Stimulated activated CD4-positive, alpha-beta T cell treated with anti-CD3 and anti-CD28 coated beads, TNF-alpha, amount 100 ng/mL, for 24 hours (primary cell): ENCODE measurements around the gene SRSF2.
"Not testable (repeated sequence)": the region's sequence is repeated elsewhere in the genome, so short reads cannot be mapped to it uniquely, and the experiment has no call there.

ENCODE experiments used
- DNase-seq, 3 experiments: peaks; one replicate each; pipeline ENCODE4 v3.0.0-alpha.2; 2020; ENCODE audit warnings: low read depth in 3 of 3

The SRSF2 gene

GRCh38 chr17:76738468-76738850 lies 1.3 kb upstream of the SRSF2 start:
- no peak for DNase-seq

GRCh38 chr17:76737676-76738467 lies 741 bp upstream of the SRSF2 start, which contains the start of gene MFSD11:
MFSD11 (plus strand) TSS chr17:76738119; CDS start chr17:76738353, 234 bp downstream.
- peak; percentile 80 to 91 (median 88) for DNase-seq

GRCh38 chr17:76736349-76737081 lies 616 bp downstream of the SRSF2 start:
- peak in 2 of 3 experiments; percentile 43 to 63 for DNase-seq

GRCh38 chr17:76735586-76736348 lies 1.4 kb downstream of the SRSF2 start:
- DNase-seq = no peak

GRCh38 chr17:76735006-76735405 lies 2.1 kb downstream of the SRSF2 start:
- DNase-seq = no peak

- DNase-seq = no peak
Measured at GRCh38 chr17:76734080-76734840, 2.9 kb downstream of the SRSF2 start.

- no peak for DNase-seq
Measured at GRCh38 chr17:76733618-76733957, 3.5 kb downstream of the SRSF2 start.

- no peak for DNase-seq
Measured at GRCh38 chr17:76732734-76733617, 4.2 kb downstream of the SRSF2 start.

GRCh38 chr17:76731800-76732733 lies 5.1 kb downstream of the SRSF2 start:
- not testable (repeated sequence) for DNase-seq

GRCh38 chr17:76727745-76728456 lies 9.2 kb downstream of the SRSF2 start:
- DNase-seq = no peak

GRCh38 chr17:76726776-76727718 lies 10.1 kb downstream of the SRSF2 start, which contains the start of gene METTL23:
METTL23 (plus strand) TSS chr17:76726839; CDS start chr17:76729711, 2,872 bp downstream.
- DNase-seq = peak; percentile 50 to 75 (median 53)

- DNase-seq = peak; percentile 91 to 95 (median 91)
Measured at GRCh38 chr17:76726231-76726775, 10.8 kb downstream of the SRSF2 start, which contains the start of gene JMJD6. JMJD6 (minus strand) TSS chr17:76726606; CDS start chr17:76726475, 131 bp downstream.

GRCh38 chr17:76725580-76726230 lies 11.4 kb downstream of the SRSF2 start:
- peak in 2 of 3 experiments; percentile 55 to 76 for DNase-seq

- DNase-seq = no peak
Measured at GRCh38 chr17:76723812-76724211, 13.3 kb downstream of the SRSF2 start.

GRCh38 chr17:76722977-76723376 lies 14.2 kb downstream of the SRSF2 start:
- not testable (repeated sequence) for DNase-seq

GRCh38 chr17:76722279-76722678 lies 14.9 kb downstream of the SRSF2 start:
- no peak for DNase-seq
